ENCODE data around the gene SASH3.
A peak's percentile ranks its signal among the peaks of the same experiment; 100 is the strongest.

Gene SASH3

DNA sequence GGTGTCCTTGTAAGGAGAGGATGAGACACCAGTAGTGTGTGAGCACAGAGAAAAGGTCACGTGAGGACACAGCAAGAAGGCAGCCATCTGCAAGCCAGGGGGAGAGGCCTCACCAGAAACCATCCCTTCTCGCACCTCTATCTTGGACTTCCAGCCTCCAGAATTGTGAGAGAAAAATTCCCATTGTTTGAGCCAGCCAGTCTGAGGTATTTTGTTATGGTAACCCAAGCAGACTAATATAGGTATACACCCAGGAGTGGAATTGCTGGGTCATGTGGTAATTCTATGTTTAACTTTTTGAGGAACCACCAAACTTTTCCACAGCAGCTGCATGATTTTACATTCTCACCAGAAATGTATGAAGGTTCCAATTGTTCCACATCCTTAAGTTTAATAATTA, 38.4 kb downstream of the SASH3 start:
- no peak for DNase-seq

- DNase-seq = peak; percentile 62 to 66
Measured at GRCh38 chrX:129823115-129823514, 43.4 kb downstream of the SASH3 start.

DNA sequence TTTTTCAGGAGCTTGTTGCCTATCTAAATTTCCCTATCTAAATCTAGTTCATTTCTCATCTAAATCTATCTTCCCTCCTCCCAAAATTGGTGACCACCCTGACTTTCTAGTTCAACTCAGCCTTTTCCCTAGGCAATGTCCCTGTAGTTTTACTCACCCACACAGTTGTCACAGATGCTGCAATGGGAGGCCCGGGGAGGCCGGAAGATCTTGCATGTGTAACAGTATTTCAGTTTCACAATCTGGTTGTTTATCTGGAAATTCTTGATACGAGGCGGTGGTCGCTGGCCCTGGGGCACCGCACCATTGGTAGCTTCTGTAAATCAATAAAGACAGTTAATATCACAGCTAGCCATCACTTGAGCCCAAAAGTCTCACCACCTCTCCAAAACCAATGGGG, 43.8 kb downstream of the SASH3 start:
- DNase-seq = peak in 1 of 2 donors; percentile 14

- DNase-seq = no peak
Measured at GRCh38 chrX:129824620-129825019, 44.9 kb downstream of the SASH3 start.

DNA sequence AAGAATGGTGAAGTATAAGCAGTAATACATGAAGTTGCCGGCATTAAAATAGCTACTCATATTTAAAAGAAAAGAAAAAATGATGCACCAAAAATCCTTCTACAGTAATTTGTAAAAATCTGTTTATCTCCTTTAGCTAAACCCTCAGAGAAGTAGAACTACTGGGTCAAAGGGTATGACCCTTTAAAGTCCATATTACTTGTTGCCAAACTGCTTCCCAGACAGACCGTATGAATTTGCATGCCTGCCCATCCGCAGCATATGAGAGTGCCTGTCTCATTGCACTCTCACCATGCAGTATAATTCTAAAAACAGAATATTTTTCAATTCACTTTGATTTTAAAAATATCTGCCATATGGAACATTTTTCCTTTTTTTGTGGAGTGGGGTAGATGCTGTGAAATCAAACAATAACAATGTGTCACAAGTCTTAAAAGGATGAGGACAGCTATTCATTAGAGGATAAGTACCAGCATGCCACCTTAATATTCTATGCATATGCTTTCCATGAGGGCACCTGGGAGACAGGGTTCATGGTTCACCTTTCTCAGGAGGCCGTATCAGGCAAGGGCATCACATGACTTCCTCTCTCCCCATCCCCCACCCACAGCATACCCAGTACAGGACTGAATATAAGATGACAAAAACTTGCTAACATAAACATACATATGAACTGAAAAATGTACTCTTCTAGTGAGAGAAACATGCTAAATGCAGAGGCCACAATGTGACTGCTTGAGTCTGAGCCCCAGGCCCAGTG, 46.2 kb downstream of the SASH3 start:
- DNase-seq = no peak

DNA sequence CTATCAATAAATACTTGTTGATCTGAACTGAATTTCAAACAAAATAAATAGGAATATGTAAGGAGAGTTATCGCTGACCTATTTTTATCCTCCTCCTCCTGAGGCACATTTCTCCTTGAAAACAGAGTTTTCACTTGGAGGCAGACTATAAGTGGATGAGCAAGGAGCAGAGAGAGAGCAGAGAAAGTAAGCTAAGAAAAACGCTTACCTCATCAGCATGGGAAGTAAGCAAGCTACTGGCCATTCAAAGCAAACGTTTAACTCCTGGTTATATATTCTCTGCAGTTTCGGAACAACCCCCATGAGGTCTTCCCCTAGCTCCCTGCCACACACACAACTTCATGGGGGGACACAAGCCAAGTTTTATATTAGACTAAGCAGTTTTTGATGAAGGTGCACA, 50.7 kb downstream of the SASH3 start:
- DNase-seq = no peak

DNA sequence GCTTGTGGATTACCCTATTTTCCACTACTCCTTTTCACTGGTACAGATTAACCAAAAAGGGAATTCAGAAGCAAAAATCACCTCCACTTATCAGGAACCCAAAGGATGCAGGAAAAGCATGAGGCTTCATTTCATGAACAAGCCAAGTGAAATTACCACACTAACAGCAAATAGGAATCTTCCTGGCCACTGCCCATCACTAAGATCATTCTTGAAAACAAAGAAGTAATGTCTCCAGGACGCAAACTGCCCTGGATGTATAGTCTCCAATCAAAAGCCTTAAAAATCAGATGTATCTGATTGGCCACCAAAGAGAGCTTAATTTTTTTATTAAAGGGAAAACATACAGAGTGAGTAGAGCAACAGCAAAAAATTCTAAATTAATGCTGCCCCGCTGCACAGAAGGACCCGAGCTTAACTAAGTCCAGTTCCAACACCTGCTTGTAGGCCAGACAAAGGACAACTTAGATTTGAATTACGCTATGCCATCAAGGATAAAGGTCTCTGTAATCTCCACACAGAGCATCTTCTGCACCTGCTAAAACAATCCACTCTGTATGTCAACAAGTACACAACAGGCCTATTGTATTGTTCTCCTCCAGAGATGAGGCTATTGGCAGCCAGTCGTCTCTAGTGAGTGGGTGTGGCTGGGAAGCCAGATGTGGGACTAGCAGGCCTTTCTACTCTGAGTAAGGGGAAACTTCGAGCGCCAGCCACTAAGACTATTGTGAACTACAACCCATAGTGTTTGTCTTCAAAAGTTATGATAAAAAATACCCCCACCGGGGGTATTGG, 51.5 kb downstream of the SASH3 start:
- no peak for DNase-seq

DNA sequence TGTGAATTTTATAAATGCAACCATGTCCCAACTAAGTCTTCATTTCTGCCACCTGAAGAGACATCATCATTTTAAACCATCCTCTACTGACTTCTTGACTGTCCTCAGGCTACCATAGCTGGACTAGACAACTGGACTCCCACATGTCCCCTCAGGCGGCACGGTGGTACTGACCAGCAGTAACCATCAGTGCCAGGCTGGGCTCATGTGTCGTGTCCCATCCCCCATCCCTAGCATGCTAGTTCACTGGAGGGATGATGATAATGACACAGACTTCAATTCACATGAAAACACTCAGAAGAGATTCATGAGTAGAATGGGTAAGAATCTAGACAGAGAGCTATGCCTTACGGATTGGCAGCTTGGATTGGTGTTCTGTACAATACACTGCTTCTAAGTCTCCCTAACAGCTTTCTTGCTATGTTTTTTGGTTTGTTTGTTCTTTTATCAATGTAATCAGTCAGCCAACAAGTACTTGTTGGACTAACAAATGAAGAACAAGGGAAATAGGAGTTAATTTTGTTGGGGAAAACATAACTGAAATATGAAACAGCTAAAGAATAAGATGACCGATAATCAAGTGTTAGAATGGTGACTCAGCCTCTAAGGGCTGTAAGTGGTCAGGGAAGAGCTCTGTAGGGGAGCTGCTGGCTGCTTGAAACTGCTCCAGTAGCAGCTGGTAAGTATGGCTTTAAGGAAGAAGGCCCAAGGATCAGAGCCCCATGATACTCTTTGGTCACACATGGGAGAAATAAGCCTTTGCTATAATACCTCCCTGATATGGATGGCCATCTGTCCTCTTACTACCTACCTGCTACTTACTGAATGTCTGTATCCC, 53.6 kb downstream of the SASH3 start:
- DNase-seq = no peak

- no peak for DNase-seq
Measured at GRCh38 chrX:129836827-129837226, 57.1 kb downstream of the SASH3 start.

- DNase-seq = no peak
Measured at GRCh38 chrX:129840344-129840743, 60.6 kb downstream of the SASH3 start.

DNA sequence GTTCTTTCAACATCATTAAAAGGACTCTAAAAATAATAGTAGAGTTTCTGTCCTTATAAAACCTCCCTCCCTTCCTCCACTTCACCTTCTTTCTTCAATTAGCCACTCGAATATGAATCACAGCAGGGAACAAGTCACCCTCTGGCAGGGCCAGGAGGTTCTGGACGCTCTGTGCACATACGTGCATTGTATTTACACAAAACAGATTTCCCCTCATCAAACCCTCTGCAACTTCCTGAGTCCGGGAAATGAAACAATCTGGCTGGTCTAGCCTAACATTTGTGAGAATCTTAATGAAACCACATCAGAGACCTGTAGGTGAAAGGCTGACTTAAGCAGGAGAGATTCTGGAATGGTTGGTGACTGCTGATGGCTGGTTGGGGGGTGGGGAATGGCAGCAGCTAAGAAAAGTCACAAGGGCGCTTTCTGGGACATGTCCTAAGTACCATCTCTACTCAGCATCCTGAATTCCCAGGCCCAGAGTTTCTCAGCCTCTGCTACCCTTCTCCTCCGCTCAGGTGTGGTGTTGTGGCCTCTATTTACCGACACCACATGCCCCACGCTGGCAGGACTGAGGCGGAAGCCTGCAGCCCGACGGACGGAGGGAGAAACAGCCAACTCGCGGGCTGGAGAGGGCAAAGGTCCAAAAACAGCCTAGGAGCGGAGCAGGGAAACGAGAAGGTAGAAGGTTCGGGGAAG, 62.9 kb downstream of the SASH3 start:
- DNase-seq = no peak

DNA sequence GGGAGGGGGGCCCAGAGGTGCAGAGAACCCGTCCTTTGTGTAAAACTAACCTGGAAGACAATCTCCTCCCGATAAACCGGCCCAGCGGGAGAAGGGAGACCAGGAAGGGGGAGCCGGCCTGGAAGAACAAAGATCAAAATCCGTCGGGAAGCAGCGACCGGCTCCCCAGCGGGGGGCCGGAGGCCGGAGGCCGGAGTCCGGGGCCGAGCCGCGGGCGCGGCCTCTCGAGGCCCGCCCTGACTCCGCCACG, 63.4 kb downstream of the SASH3 start:
- DNase-seq = no peak

DNA sequence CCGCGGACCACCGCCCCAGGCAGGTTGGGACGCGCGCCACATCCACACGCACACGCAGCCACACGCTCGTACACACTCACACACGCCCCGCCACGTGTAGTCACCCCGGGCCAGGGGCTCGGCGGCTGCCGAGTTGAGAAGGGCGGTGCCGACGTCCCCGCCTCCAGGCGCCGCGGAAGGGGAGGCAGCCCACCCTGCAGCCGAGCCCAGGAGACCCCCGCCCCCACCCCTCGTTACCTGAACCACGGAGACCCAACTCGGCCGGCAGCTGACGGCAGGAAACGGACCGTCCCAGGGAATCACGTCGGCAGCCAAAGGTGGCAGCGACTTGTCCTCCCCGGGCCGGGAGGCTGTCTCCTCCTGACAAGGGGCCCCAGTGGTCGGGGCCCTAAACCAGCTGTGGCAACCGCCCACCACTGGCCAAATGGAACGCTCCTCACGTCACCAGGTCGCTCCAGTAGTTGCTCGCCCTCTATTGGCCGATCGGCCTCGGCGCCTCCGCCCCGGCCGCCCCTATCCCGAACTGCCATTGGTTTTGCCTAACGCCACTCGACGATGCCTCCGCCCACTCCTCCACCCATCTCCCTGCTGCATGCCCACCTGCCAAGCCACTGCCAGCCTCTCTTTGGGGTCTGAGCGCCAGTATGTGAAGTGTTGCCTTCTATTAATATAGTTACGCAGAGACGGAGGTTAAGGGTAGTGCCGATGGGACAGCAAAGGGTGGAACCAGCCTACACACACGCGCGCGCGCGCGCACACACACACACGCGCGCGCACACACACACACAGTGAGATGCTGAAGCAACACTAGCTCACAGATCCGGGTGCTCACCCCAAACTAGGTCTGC, 63.9 kb downstream of the SASH3 start, which contains the start of gene ZDHHC9:
TSS of gene ZDHHC9 (minus strand) at position 428 of the 848 bp plus-strand sequence. CDS start 1,941 bp downstream, outside the sequence.
- DNase-seq = peak; percentile 86 to 88

All from CD4-positive, alpha-beta T cell treated with Interleukin-1 beta for 1 hour (primary cell).